A172 (cell line): ENCODE measurements around the gene WIPF1. TPM values are rescaled to one million over a fixed set of nuclear protein-coding genes. Genes with fewer than 3 reads are reported as not detected.

Experiments
- DNase-seq: peaks from one replicate; pipeline ENCODE4 v3.0.0-alpha.2; 2015; ENCODE audit warnings: low spot score
- total RNA-seq: library from RNA; depleted of rRNA; stranded (reverse); fragments of >200 nt; shearing (Covaris generic); gene quantifications from 2 replicates; pipeline ENCODE4 v1.2.3, GENCODE V29; 2014

Gene WIPF1
- total RNA-seq, 1 experiment from 2014 or later, result 8.1 TPM

GRCh38 chr2:174597009-174597344 lies 627 bp downstream of the WIPF1 start:
- DNase-seq, result no peak

DNA sequence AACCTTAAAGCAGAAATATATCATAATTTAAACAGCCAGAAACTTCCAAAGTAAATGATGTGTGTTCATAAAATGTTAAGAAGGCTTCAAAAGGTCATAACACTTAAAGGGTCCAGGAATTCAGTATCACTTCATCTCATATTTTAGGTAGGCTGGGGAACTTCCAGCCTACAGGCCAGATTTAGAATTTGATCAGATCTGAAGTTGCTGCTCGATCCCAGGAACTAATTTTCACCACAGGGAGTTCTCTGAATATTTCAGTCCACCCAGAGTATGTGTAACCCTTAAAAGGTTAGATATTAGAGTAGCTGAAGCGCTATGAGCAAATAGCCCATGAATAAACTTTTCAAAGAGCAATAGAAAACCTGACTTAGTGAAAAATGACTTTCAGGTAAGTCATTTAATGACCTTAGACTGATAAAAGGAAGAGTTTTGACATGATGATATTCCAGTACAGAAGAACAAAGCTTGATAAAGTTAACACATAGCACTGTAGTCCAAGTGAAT lies 1.7 kb downstream of the WIPF1 start:
- DNase-seq, result no peak

DNA sequence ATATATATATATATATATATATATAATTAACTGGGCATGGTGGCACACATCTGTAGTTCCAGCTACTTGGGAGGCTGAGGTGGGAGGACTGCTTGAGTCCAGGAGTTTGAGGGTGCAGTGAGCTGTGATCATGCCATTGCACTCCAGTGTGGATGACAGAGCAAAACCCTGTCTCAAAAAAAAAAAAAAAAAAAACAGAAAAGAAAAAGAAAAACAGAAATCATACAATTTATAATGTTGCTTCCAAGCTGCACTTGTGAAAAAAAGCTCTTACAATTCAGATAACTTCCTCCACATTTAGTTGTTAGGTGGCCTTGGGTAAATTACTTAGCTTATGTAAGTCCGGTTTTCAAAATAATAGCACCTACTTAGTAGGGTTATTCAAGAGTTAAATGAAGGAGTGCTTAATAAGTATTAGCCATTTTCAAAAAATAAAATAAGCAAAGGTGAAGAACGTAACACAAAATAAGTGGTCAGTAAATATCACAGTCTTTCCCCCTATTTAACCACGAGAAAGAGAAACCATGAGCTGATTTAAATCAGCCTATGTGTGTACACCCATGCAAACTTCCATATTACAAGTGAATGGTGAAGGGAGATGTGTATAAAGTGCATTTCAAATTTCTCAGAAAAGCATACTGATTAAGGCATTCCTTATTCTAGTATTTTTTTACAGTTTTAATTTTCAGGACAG lies 2.3 kb downstream of the WIPF1 start:
- DNase-seq, result no peak

DNA sequence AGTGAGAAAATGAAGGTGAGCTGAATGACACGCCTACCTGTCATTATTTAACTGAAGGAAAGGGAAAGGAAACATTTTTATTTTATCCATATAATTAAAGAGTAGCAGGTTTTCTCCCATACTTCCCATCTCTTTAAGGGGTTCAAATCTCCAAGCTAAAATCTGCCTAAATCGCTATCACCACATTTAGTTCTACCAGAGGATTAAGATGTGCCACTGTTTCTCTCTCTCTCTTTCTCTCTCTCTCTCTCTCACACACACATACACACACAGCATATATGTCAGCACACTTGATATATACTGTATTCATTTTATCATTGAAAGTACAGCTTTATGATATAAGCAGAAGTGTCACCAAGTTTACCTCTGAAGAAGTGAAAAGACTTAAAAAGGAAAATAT lies 3.1 kb downstream of the WIPF1 start:
- no peak for DNase-seq

- peak; percentile 81 for DNase-seq
Observed at GRCh38 chr2:174593574-174594203, 3.9 kb downstream of the WIPF1 start.

- DNase-seq, result no peak
Observed at GRCh38 chr2:174593041-174593440, 4.6 kb downstream of the WIPF1 start.

GRCh38 chr2:174591740-174592139 lies 5.9 kb downstream of the WIPF1 start:
- DNase-seq, result no peak

DNA sequence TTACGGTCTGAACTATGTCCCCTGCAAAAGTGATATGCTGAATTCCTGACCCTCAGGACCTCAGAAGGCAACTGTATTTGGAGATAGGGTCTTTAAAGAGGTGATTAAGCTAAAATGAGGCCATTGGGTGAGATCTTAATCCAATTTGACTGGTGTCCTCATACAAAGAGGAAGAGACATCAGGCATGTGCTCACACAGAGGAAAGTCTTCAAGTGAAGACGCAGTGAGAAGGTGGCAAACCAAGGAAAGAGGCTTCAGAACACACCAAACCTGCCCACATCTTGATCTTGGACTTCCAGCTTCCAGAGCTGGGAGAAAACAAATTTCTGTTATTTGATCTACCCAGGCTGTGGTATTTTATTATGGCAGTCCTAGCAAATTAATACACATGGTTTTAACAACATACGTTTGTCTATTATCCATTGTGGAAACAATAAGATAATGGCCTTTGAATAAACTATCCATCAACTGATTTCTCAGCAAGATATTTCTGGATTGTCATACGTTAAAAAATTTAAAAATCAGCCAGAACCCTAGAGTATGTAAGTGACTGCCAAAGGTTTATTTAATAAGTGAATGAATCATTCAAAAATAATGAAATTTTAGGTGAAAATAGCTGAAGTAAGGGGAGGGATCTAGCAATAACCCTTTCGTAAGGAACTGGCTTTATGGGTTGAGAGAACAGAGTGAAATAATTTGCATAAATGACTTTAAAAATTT lies 6.5 kb downstream of the WIPF1 start:
- DNase-seq, result no peak

GRCh38 chr2:174590346-174590745 lies 7.3 kb downstream of the WIPF1 start:
- DNase-seq, result no peak

DNA sequence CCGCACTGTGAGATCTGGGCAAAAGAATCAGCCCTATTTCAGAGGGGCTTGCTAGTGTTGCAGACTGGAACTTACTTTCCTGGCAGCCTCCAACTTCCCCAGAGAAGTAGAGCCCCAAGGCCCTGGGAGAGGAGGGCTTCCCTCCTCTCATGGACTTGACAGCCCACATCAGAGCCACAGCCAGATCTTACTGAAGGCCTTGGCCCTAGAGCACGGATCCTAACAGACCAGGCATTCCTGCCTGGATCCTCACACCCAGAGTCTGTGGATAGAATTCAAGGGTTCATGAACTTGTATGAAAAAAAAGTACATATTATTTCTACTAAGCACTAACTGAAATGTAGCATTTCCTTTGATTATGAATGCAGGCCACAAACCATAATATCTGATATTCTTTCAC lies 8.3 kb downstream of the WIPF1 start:
- no peak for DNase-seq

DNA sequence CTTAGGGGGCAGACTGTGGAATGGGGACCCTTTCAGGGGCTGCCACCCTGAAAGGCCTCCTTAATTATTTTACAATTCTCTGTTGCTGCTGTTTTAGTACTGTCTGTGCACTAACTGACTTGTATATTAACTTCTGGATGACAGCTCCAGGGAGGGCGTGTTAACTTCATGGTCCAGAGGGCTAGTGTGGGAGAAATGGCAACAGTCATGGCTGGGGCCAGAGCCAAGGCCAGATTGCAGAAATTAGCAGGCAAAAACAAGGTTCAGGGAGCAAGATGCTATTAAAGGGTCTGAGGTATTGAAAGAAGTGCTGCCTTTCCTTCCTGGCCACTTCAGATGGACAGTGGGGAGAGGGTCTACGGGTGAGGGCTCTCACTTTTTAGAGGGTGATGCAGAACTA lies 9.1 kb downstream of the WIPF1 start:
- DNase-seq, result no peak

DNA sequence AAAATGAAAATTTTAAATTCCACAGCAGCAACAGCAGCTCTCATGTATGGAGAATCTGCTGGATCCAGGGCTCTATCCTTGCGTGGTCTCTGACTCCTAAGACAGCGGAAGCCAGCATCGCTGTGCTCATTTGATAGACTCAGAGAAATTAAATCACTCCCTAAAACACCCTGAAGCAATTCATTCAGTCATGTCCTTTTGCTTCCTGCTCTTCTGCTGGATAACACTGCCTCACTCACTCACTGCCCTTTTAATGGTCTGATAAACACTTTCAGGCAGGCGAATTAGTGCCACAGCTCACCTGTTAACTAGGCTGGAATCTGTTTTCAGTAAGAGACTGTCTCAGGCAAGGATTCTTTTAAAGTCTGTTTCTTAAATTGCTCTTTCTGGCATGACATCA lies 10.0 kb downstream of the WIPF1 start:
- DNase-seq, result no peak

DNA sequence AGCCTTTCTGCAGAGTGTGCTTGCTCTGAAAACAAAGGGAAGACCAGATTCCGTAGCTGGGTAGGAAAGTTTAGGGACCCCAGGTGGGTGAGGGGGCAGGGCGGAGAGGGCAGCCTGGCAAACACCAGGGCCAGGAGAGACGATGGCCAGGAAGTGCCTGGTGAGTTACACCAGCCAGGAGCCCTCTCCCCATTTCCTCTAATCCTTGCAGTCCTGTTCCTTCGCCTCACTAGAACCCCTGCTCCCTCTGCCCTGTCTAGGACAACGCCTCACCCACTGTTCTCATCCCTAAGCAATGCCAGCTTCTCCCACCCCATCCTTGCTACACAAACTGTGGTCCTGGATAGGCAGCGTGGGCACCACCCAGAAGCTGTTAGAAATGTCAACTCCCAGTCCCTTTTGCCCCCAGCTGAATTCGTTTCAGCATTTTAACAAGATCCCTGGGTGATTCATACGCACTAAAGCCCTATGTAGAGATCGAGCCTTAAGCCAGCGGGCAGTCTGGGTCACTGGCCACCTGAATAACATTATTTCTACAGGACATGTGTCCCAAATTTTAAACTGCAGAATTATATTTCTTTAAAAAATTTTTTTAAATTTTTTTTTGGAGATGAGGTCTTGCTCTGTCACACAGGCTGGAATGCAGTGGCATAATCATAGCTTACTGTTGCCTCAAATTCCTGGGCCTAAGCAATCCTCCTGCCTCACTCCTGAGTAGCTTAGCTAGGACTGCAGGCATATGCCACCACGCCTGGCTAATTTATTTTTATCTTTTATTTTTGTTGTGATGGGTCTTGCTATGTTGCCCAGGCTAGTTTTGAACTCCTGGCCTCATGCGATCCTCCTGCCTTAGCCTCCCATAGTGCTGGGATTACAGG lies 10.9 kb downstream of the WIPF1 start:
- DNase-seq, result no peak

GRCh38 chr2:174585657-174586252 lies 11.8 kb downstream of the WIPF1 start:
- DNase-seq, result no peak

GRCh38 chr2:174585146-174585545 lies 12.5 kb downstream of the WIPF1 start:
- no peak for DNase-seq

DNA sequence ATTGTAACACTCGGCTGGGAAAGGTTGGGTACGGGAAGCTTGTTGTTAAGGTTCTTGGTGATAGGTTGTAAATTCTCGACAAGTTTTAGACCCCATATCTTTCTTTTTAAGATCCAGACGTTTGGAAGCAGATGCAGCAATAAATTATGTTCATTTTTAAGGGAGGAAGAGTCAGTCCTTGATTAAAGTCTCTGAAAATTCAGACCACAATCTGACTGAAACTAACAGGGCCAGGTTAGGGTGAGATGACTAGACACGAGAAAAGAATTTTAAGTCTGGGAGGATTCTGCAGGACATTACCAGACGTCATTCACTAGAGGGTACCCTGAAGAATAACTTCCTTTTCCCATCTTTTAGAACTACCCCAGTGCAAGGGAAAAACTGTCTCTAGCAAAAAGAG lies 16.1 kb downstream of the WIPF1 start:
- no peak for DNase-seq

GRCh38 chr2:174580951-174581350 lies 16.7 kb downstream of the WIPF1 start:
- DNase-seq, result no peak

GRCh38 chr2:174577967-174578589 lies 19.5 kb downstream of the WIPF1 start:
- peak; percentile 62 for DNase-seq

DNA sequence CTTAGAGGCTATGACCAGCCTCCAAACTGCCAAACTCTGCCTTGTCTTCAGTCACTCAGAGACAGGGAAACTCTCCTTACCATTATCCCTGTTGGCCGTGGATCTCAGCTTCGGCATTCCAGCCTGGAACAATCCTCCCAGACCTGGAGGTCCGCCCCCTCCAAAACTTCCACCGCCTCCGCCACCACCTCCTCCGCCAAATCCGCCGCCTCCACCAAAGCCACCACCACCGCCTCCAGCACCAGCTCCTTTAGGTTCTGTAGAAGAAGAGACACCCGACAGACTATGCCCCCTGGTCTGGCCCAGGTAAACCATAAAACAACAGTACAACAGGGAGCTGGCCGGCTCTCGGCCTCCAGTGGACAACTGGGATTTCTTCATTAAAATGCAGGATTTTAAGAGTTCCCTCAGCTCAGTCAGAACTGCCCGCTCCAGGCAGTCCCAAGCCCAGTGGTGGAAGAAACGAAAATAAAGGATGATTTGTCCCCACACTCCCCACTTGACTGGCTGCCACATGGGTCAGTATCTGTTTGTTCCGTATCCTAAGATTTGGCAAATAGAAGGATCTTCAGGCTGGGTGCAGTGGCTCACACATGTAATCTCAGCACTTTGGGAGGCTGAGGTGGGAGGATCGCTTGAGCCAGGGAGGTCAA lies 22.4 kb downstream of the WIPF1 start:
- no peak for DNase-seq

DNA sequence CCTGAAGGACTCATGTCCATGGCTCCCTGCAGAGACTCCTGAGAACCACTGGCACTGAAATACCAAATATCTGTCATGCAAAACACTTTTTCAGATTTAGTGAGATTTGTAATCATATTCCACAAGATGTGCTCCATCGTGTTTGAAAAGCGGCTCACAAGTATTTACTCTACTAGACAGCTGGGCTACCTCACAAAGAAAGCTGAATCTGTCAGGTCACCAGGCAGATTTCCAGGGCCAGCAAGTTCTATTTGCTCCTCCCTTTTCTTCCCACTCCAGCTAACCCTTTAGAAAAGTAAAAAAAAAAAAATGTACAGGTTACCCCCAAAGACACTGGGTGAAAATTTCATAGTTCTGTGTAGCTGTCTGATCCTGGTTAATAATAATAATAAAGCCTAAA lies 22.9 kb downstream of the WIPF1 start:
- no peak for DNase-seq

DNA sequence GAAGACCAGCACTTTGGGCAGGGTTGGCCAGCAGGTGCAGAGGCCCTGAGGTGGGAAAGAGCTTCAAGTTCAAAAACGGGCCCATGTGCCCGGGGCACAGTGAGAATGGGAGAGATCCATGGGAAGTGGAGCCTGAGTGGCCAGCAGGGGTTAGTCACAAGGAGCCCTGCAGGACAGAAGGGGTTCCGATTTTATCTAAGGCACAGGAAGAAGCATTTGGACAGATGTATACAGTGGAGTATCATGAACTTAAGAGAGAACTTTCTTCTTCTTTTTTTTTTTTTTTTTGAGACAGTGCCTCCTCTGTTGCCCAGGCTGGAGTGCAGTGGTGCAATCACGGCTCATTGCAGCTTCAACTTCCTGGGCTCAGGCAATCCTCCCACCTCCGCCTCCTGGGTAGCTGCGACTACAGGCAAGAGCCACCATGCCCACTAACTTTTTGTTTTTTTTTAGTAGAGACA lies 24.0 kb downstream of the WIPF1 start:
- no peak for DNase-seq
